GM18508 (cell line): ENCODE results near the gene FA2H.
A peak's percentile ranks its signal among the peaks of the same experiment; 100 is the strongest.
"Not testable (repeated sequence)": the region's sequence is repeated elsewhere in the genome, so short reads cannot be mapped to it uniquely, and the experiment has no call there.

Experiments used
- ATAC-seq: cut with Tn5 transposase; IDR thresholded peaks from one replicate; pipeline ENCODE4 v1.9.1; 2021; ENCODE audit warnings: moderate number of reproducible peaks; ENCODE audit not compliant: insufficient read depth, unreplicated experiment

Gene FA2H, protein sequence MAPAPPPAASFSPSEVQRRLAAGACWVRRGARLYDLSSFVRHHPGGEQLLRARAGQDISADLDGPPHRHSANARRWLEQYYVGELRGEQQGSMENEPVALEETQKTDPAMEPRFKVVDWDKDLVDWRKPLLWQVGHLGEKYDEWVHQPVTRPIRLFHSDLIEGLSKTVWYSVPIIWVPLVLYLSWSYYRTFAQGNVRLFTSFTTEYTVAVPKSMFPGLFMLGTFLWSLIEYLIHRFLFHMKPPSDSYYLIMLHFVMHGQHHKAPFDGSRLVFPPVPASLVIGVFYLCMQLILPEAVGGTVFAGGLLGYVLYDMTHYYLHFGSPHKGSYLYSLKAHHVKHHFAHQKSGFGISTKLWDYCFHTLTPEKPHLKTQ

DNA sequence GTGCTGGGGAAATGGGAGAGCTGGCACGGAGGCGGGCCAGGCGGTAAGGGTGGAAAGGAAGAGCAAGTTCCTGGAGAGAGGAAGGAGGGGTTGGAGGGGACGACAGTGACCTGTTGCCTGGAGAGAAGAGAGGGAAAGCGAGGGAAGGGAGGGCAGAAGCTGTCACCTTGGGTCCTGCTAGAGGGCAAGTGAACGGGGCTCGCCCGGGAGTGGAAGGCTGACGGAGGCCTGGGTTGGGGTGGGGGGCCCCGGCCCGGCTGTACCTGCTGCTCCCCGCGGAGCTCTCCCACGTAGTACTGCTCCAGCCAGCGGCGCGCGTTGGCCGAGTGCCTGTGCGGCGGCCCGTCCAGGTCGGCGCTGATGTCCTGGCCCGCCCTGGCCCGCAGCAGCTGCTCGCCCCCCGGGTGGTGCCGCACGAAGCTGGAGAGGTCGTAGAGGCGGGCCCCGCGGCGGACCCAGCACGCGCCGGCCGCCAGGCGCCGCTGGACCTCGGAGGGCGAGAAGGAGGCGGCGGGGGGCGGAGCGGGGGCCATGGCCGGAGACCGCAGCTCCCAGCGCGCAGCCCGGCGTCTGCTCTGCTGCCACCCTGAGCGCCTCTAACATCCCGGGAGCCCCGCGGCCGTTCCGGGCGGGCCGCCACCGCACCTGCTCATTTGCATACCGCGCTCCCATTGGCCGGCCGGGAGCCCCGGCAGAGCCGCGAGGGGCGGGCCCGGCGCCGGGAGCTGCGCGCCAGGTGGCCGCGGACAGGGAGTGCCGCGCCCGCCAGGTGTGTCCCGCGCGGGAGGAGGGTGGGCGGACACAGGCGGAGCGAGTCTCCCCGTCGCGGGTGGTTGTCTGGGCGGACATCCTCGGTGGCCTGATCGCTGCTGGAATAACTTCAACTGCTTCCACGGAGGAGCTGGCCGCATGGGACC lies at the start of gene FA2H:
Gene FA2H (minus strand): TSS at position 598 of the 917 bp plus-strand sequence. CDS start 65 bp downstream, at position 533.
- ATAC-seq, result peak; percentile 47

DNA sequence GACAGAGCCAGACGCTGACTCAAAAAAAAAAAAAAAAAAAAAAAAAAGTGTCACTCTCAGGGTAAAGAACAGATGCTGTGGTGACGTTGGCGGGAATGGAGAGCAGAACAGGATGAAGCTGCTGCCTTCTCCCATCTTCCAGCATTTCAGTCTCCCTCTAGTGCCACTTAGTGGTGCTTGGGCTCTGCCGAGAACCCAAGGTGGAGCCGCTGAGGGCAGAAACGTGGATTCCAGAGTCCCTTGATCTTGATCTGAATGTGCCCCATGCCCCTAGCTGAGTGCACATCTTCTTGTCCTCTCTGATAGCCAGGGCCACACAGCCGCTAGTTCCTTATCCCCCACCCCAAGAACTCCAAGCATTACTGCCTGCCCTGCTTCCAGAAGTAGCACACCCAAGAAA lies 43.2 kb upstream of the FA2H start:
- ATAC-seq, result no peak

DNA sequence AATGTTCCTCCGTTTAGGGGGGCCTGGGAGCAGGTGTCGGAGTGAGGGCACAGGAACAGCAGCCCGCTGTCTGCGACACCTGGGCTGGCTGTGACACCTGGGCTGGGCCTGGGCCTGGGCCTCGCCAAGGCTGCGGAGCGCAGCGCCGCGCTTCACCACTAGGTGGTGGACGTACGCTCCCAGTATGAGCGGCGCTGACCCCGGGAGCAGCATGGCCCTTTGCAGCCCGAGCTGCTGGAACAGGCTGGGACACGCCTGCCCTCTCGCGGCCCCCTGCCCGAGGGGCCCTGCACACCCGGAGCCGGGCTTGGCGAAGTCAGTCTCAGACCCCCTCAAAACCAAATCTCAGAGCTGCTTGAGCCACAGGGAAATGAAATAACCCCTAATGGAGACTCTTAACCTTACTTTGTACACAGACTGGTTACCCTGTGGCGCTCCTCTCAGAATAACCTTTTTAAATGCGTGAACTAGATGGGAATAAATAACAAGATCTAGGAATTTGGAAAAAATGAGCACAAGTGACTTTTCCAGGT lies 38.6 kb upstream of the FA2H start:
- peak; percentile 68 for ATAC-seq

DNA sequence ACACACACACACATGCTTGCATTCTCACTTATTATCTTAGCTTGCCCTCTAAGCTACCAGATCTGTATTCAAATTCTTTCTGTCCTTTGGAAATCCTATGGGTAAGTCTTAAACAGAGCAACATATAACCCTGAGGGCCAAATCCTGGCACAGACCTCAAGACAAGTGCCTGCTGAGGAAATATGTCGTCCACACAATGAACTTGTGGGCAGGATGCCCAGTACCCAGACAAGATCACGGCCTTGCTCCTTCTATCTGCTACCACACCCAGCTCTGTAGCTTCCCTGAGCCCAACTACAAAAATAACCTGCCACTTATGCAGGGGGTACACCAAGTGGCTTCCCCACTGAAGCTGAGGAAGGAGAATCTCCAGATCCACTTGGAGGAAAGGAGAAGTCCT lies 37.3 kb upstream of the FA2H start:
- ATAC-seq, result no peak

DNA sequence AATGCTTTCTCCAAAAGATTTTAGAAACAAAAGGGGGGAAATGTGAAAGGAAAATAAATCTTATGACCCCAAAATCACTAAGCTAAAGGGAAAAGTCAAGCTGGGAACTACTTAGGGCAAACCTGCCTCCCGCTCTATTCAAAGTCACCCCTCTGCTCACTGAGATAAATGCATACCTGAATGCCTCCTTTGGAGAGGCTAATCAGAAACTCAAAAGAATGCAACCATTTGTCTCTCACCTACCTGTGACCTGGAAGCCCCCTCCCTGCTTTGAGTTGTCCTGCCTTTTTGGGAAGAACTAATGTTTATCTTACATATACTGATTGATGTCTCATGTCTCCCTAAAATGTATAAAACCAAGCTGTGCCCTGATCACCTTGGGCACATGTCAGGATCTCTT lies 36.6 kb upstream of the FA2H start:
- ATAC-seq, result not testable (repeated sequence)

DNA sequence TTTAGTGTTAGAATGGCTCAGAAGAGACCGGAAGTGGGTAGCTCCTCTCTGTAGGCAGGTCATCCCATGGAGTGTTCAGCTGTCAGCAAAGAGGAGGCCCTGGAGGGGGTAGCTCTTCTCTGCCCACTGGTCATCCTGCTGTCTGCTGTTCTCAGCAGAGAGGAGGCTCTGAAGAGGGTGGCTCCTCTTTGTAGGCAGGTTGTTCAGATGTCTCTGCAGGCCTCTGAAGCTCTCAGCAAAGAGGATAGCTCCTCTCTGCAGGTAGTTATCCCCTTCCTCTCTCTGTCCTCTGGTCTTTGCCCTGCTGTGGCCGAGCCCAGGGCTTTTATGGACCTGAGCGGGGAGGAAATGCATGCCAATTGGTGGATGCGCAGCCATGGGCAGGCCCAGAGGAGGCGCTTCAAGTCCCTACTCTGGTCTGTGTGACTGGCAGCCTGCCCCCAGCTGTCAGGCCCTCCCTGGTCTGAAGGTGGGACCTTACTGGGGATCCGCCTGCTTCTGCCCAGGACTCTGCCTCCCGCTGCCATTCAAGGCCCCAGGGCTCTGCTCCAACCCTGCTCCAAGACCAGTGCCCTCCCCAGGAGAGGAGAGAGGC lies 32.5 kb upstream of the FA2H start:
- no peak for ATAC-seq

DNA sequence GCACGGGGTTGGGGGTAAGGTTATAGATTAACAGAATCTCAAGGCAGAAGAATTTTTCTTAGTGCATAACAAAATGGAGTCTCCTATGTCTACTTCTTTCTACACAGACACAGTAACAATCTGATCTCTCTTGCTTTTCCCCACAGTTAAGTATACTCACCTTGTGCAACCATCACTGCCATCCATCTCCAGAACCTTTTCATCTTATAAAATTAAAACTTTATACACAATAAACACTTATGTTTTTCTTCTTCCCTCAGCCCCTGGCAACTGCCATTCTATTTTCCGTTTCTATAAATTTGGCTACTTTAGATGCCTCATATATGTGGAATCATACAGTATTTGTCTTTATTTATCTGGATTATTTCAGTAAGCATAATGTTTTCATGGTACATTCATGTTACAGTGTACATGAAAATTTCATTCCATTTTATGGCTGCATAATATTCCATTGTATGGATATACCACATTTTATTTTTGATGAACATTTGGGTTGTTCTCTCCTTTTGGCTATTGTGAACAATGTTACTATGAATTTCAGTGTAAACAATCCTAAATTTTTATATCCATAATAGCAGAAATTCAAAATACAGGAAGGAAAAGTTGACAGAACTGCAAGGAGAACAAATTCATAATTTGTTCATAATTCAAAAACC lies 25.7 kb upstream of the FA2H start:
- ATAC-seq, result no peak

DNA sequence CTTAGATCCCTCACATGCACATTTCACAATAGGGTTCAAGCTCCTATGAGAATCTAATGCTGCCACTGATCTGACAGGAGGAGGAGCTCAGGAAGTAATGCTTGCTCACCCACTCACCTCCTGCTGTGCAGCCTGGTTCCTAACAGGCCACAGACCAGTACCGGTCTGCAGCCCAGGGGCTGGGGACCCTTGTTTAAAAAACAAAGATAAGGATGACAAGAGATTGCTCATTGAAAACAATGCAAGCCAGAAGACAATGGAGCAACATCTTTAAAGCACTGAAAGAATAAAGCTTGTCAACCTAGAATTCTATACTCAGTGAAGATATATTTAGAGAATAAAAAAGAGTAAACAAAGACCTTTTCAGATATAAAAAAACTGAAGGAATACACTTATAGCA lies 22.8 kb upstream of the FA2H start:
- no peak for ATAC-seq

DNA sequence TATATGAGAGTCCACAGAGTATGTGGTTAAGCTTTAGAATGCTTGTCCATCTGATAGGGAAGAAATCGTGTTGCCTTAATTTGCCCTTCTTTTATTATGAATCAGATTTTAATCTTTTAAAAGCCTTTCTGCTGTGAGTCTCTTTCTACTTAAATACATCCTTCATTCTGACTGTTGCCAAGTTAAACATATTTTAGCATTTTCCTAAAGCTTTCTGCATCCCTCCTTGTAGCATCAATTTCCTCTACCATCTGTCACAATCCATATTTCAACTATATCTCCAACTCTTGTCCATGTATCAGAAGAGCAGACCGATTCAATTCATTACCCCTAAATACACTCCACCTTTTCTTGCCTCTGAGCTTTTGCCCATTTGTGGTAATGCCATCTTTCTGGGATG lies 20.5 kb upstream of the FA2H start:
- ATAC-seq, result no peak

DNA sequence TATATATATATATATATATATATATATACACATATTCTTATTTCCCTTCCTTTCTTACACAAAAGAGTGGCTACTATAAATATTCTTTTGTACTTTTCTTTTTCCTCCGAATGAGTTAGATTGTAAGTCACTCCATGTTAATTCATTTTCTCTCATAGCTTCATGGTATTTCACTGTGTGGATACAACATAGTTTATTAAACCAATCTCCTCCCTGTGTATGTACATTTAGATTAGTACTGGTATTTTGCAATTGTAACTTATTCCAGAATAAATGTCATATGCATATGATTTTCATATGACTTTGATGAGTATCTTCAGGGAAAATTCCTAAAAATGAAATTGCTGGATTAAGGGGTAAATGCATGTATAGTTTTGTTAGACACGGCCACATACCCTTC lies 20.0 kb upstream of the FA2H start:
- ATAC-seq, result no peak

DNA sequence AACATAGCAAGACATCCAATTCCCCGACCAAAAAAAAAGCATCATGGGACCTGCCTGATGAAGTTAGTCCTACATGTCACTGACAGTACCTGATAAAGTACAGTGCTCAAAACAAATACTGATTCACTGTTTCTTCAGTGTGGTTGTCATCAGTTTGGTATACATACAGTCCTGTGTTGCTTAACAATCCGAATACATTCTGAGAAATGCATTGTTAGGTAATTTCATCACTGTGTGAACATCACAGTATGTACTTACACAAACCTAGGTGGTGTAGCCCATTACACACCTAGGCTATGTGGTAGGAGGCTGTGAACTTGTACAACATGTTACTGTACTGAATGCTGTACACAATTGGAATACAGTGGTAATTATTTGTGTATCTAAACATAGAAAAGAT lies 19.0 kb upstream of the FA2H start:
- no peak for ATAC-seq

DNA sequence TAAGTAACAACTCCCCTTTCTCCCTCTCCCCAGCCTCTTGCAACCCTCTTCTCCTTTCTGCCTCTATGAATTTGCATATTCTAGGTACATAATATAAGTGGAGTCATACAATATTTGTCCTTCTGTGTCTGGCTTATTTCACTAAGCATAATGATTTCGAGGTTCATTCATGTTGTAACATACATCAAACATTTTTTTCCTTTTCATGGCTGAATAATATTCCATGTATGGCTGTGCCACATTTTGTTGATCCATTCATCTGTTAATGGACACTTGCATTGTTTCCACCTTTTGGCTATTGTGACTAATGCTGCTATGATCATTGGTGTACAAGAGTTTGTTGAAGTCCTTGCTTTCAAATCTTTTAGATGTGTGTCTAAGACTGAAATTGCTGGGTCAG lies 17.6 kb upstream of the FA2H start:
- ATAC-seq, result no peak

DNA sequence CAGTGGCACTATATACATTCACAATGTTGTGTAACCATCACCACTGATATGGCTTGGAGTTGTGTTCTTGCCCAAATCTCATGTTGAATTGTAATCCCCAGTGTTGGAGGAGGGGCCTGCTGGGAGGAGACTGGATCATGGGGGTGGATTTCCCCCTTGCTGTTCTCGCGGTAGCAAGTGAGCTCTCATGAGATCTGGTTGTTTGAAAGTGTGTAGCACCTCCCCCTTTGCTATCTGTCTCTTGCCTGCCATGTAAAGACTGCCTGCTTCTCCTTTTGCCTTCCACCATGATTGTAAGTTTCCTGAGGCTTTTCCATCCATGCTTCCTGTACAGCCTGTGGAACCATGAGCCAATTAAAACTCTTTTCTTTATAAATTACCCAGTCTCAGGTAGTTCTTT lies 17.1 kb upstream of the FA2H start:
- not testable (repeated sequence) for ATAC-seq

DNA sequence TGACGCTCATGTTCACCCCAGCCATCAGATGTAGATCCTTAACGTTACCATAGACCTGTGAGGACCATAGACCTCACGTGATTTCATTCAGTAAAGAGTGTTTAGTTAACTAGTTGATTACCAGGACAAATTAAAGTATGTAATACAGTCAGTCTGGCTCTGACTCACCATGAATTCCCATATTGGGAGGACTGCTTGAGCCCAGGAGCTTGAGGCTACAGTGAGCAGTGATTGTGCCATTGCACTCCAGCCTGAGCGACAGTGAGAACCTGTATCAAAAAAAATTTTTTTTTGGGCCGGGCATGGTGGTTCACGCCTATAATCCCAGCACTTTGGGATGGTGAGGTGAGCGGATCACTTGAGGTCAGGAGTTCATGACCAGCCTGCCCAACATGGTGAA lies 13.5 kb upstream of the FA2H start:
- no peak for ATAC-seq

DNA sequence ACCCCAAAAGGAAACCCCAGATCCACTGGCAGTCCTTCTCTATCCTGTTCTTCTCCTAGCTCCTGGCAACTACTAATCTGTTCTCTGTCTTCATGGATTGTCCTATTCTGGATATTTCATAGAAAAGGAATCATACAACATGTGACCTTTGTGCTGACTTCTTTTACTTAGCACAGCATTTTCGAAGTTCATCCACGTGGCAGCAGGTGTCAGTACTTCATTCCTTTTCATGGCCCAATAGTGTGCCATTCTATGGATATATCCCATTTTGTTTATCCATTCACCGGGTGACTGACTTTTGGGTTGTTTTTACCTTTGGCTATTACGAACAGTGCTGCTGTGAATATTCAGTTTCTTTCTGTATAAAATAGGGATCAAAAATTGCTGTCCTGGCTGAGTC lies 10.4 kb upstream of the FA2H start:
- no peak for ATAC-seq

DNA sequence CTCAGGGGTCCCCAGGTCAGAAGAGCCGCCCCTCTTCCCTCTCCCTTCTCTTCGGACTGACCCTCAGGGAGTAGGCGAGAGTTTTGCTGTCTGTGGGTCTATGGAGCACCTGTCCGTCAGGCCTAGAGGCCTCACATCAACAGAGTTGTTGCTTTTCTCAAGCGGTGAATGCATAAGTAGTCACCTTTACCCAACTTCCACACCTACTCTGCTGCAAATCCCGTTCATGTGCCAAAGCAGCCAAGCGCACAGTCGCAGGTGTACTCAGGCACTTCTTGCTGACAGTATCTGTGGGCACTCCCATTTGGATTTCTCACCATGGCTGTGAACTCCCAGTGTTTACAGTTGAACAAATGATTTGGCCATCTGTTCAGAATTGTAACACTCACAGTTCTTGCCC lies 4.0 kb upstream of the FA2H start:
- ATAC-seq, result no peak

DNA sequence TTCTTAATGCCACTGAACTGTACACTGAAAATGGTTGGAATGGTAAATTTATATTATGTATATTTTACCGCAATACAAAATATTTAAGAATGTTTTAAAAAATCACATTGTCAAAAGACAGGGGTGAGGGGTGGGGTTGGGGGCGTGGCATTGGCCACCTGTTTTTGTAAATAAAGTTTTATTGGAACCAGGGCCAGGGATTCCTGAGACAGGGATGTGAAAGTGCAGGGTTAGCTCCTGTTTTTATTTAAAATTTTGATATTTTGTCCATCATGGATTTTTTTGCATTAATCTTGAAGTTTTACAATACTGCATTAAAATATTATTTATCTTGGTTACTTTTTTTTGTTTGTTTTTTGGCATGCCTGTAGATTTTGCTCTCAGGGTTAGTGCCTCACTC lies 2.3 kb upstream of the FA2H start:
- no peak for ATAC-seq

DNA sequence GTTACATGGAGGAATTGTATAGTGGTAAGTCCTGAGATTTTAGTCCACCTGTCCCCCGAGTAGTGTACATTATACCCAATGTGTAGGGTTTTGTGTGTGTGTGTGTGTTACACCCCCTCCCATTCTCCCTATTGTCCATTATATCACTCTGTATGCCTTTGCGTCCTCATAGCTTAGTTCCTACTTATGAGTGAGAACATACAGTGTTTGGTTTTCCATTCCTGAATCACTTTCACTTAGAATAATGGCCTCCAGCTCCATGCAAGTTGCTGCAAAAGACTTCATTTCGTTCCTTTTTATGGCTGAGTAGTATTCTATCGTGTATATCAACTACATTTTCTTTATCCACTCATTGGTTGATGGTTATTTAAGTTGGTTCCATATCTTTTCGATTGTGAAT lies 635 bp upstream of the FA2H start:
- no peak for ATAC-seq

DNA sequence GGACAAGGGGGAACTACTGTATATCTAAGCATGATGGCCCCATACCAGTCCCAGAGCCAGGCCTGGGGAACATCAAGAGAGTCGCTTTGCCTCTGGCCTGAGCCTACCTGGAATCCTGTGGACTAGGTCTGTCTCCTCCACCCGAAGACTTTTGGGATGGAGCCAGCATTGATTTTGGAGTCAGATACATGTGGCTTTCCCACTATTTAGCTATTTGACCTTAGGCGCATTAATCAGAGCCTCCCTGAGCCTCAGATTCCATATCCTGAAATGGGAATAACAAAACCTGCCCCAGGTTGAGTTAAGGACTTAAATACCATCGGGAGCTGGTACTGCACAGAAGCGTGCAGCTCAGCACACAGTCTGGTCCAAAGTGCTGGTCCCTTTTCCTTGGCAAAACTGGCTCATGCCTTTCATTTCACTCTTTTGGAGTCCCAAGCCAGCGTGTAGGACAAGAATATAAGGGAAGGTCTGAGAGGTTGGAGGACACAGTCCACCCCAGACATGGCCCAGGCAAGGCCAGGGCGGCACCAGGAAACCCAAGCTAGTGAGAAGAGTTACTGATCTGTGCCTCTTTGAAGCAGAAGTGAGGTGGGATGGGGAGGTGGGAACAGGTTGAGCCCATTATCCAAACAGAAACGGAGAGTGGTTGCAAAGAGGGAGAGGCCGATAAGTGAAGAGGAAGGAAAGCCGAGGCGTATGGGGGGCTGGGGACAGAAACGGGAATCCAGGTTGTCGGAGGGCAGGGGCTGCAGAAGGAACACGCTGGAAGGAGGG lies 986 bp downstream of the FA2H start:
- no peak for ATAC-seq
